ENCODE results near the gene CDRT4.

Gene CDRT4

GRCh38 chr17:15492791-15493692 lies 25.6 kb upstream of the CDRT4 start:
- no peak for DNase-seq (ENCODE audit: low read depth)

DNA sequence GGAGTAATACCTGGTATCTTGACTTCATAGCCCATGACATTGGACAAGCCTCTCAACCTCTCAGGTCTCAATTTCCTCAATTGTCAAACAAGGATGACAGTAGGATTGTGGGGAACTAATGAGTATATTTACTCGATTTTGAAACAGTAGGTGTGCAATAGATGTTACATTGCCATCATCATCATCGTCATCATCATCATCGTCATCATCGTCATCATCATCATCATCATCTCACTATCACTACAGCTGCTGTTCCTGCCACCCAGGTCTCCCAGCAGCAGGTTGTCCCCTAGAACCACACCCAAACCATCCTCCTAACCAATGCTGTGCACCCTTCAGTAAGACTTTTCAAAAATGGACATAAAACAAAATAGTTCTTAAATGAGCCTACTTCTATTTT lies 24.8 kb upstream of the CDRT4 start:
- DNase-seq (ENCODE audit: low read depth): no peak

- no peak for DNase-seq (ENCODE audit: low read depth)
Measured at GRCh38 chr17:15490634-15491261, 23.3 kb upstream of the CDRT4 start.

- DNase-seq (ENCODE audit: low read depth): no peak
Measured at GRCh38 chr17:15488557-15488956, 21.1 kb upstream of the CDRT4 start.

GRCh38 chr17:15485045-15485444 lies 17.6 kb upstream of the CDRT4 start:
- no peak for DNase-seq (ENCODE audit: low read depth)

DNA sequence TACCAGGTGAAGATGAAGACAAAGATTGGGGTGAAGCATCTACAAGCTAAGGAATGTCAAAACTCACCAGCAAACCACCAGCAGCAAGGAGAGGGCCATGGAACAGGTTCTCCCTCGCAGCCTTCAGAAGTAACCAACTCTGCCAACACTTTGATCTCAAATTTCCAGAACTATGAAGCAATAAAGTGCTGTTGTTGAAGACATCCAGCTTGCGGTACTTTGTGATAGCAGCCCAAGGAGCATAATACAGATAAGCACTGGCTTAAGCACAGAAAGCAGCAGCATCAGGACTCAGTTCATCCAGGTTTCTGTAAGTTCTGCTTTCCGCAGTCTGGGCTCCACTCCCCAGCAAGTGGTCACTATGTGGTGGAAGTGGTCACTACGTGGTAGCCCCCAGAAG lies 16.0 kb upstream of the CDRT4 start:
- no peak for DNase-seq (ENCODE audit: low read depth)

GRCh38 chr17:15482476-15482875 lies 15.1 kb upstream of the CDRT4 start:
- DNase-seq (ENCODE audit: low read depth): no peak

DNA sequence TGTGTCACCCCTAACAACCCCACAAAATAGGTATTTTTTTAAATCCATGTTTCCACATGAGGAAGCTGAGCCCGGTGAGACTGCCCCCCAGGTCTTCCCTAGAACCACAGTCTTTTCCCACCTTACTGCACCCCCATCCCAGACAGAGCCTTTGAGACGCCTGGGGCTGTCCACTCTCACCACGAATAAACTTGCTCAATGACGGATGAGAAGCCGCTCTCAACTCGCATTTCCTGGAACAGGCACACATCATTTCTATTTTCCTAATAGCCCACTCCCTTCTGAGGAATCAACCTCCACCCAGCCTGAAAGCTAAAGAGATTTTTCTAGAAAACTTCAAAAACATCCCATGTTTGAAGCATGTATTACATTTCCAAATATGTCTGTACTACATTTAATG lies 14.1 kb upstream of the CDRT4 start:
- no peak for DNase-seq (ENCODE audit: low read depth)

GRCh38 chr17:15480204-15480603 lies 12.8 kb upstream of the CDRT4 start:
- DNase-seq (ENCODE audit: low read depth): no peak

- no peak for DNase-seq (ENCODE audit: low read depth)
Measured at GRCh38 chr17:15479703-15480102, 12.3 kb upstream of the CDRT4 start.

DNA sequence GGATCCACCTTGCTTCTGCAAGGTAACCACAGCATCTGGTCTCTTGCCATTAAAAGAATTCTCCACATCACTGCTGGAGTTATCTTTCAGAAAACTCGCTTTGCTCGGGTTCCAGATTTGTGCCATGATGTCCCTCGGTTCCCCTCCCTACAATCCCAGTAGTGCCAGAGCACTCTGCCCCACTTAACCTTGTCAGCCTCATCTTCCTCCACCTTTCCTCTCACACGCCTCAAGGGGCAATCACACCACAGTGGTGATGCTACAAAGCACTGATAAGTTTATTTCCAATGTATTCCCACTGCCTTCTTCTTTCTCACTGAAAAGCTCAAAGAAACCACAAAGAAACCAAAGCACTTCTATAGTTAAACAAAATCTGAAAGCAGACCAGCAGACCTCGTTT lies 11.4 kb upstream of the CDRT4 start:
- no peak for DNase-seq (ENCODE audit: low read depth)

GRCh38 chr17:15475631-15476354 lies 8.4 kb upstream of the CDRT4 start:
- no peak for DNase-seq (ENCODE audit: low read depth)

DNA sequence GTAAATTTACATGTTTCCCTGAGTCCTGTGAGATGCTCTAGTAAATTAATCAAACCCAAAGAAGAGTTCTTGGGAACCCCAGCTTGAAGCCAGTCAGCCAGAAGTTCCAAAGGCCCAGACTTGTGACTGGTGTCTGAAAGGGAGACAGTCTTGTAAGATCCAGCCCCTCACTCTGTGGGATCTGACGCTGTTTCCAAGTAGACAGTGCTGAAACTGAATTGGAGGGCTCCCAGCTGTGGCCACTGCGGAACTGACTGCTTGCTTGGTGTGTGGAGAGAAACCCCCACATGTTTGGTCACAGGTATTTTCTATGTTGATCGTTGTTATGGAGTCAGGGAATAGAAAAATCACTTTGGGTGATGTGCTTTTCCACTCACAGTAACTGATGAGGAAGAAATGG lies 5.5 kb upstream of the CDRT4 start:
- DNase-seq (ENCODE audit: low read depth): no peak

- no peak for DNase-seq (ENCODE audit: low read depth)
Measured at GRCh38 chr17:15470536-15470935, 3.1 kb upstream of the CDRT4 start.

- no peak for DNase-seq (ENCODE audit: low read depth)
Measured at GRCh38 chr17:15469260-15469659, 1.8 kb upstream of the CDRT4 start.

DNA sequence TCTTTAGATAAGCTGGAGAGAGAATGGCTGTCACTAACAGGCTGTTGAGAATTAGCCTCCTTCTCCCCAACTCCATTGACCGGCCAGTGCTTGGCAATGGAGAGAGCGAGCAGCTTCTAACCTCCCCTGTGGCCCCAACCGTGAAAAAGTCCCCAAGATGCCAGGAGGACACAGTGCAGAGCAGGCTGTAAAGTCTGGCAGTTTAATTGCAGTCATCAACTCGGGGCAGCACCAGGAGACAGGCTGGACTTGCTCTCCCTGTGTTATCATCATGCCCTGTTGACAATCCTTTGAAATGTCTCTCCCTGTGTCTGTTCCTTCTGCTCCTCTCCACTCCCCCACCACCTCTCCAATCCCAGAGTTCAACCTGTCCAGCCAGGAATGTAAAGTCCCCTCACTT lies 705 bp upstream of the CDRT4 start:
- no peak for DNase-seq (ENCODE audit: low read depth)

DNA sequence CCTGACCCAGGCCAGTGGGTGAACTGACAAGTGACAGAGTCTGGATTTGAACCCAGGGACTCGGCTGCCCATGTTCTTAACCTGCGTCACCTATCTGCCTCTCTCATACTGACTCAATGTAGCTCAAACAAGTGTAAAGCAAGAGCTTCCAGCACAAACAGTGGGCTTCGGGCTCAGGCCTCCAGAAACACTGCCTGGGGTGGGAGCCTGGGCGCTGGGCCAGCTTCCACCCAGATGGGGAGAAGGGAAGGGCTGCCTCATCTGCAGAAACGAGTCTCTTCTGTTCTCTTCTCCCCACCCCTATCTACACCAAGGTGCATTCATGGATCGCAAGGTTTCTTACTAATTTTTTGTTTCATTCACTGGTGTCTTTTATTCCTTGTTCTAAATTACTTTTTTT lies 1.3 kb downstream of the CDRT4 start:
- DNase-seq (ENCODE audit: low read depth): no peak

DNA sequence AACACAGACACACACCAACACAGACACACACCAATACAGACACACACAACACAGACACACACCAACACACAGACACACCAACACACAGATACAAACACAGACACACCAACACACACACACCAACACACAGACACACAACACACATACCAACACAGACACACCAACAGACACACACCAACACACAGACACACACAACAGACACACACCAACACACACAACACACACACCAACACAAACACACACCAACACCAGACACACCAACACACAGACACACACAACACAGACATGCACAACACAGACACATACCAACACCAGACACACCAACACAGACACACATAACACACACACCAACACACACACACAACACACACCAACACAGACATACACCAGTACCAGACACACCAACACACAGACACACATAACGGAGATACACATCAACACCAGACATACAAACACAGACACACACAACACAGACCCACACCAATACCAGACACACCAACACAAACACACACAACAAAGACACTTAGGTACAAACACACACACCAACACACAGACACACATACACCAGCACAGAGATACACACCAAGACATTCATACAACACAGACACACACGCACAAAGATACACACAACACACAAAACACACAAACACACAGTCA lies 2.2 kb downstream of the CDRT4 start:
- no peak for DNase-seq (ENCODE audit: low read depth)

- no peak for DNase-seq (ENCODE audit: low read depth)
Measured at GRCh38 chr17:15464231-15464985, 3.0 kb downstream of the CDRT4 start.

- DNase-seq (ENCODE audit: low read depth): no peak
Measured at GRCh38 chr17:15462976-15463772, 4.2 kb downstream of the CDRT4 start.

- DNase-seq (ENCODE audit: low read depth): no peak
Measured at GRCh38 chr17:15457723-15458094, 9.7 kb downstream of the CDRT4 start.

Data from T-helper 22 cell (primary cell).